Left colon (tissue), 2 donors: Measurements from ENCODE around the gene PPP1R11. TPM values are rescaled to one million over a fixed set of nuclear protein-coding genes. Genes with fewer than 3 reads are reported as not detected.

Experiments used
- ATAC-seq: fragments of 200-7000 bp; cut with Tn5 transposase; one replicate; pipeline ENCODE4 v1.9.1; 2020; ENCODE audit warnings: mild to moderate bottlenecking, moderate library complexity
- DNase-seq, 2 donors: peaks; one replicate each; pipeline ENCODE4 v3.0.0-alpha.2; 2020
- intact Hi-C, 2 donors: fragments of 100-400 bp; cut with DNase I in 1 of 2; cut with micrococcal nuclease in 1 of 2; formaldehyde crosslinking; loops; one replicate each; pipeline versions ENCODE4 v1.11.2 to v1.14.0; 2022; cut with DNase I, micrococcal nuclease
- total RNA-seq, 2 donors: library from RNA; stranded (reverse); fragmentation: NEBNext Ultra II Directional; extraction: Animal tissue kit (Norgen Biotek cat#: 25700); gene quantifications; one replicate each; pipeline ENCODE4 v1.2.1, GENCODE V29; 2021
- donor health status: DM: no; HTN: no; CAD: no.
- donor health status: DM: yes; HTN: yes; CAD: no.

The PPP1R11 gene
- total RNA-seq, 2 donors from 2014 or later = 89.5 to 92.9 TPM

- DNase-seq (peak; percentile 79 to 88), ATAC-seq (peak; percentile 90)
- intact Hi-C loops = no loop called here
These were observed 24.8 kb downstream of the PPP1R11 start for GRCh38 chr6:30091577-30092381.

- ATAC-seq (no peak), DNase-seq (no peak)
- intact Hi-C loops = no loop called here
These were observed 26.0 kb downstream of the PPP1R11 start for GRCh38 chr6:30092852-30093543.

DNA sequence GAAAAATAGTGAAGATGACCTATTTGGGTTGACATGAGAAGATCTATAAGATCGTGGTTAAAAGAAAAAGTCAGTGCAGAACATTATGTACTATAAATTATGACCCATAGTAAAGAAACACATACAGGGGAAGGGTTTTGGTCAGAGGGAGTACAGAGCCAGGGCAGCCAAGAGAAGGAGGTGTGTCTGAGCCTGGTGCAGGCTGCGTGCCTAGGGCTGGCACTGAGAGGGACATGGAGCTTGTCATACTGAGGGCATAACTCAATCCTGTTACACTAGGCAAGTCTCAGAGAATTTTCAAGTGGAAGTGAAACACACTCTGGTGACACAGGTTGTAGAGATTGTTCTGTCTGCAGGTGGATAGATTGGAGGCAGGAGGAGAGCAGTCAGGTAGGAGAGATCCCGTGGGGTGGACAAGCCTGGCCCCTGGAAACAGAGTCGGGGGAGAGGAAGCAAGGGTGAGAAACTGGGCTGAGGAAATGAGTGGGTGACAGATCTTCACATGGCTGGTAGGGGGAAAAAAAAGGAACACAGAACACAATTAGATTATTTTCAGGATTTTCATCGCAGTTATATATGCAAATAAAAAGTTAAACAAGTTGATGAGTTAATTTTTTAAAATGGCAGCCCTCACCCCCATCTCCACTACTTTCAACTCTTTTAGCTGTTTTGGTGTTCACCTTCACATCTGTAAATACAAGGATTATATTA lies 27.1 kb downstream of the PPP1R11 start:
- intact Hi-C loops = no loop called here
- ATAC-seq (no peak), DNase-seq (no peak)

DNA sequence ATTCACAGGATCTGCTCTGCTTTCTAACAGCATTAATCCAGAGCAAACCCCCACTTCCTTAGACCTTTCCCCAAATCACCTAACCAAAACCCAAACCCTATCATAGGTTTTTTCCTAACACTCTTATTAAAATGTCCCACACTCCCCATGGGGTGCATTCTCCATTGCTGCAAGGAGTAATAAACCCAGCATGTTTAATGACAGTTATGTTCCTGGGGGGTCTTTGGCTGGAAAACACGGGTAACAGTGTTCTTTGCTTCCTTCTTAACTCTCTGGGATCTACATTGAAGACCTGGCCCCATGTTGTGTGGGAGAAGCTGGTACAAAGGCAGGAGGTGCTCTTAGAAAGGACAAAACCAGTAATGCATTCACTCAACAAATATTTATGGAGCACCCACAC lies 29.8 kb downstream of the PPP1R11 start:
- no peak for ATAC-seq
- intact Hi-C loops = no loop called here
- no peak for DNase-seq

DNA sequence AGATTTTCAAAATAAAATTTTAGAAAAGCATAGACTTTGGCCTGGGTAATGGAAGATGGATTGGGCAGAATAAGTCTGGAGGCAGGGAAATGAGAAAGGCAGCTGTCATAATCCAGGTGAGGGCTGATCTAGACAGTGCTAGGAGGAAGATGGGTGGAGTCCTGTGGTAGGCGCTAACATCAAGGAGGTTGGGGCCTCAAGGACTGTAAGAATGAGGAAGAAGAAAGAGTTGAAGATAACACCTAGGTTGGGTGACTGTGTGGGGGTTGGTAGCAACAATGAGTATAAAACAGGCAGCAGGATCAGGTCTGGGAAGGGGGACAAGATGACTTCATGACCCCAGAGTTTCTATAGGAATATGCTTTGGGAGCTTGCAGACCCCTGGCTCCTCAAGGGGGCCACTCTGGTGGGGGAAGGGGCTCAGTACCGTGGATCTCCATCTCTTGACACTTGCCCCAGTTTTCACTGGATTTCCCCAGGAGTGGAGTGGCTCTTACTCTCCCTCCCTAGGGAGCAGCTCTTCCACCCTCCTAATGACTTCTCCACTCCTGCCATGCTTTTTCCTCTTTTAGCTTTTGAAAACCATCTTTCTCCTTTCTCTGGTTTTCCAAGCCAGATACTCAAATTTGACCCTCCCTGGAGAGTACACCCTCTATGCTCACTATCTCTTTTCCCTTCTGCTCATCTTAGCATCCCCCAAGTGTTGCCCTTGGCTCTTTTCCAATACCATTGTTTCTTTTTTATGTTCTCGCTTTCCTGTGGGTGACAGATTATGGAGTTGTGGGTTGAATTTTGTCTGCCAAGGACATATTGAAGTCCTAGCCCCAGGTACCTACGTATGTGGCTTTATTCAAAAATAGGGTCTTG lies 31.1 kb downstream of the PPP1R11 start:
- peak; percentile 54 to 80 for DNase-seq
- peak; percentile 41 for ATAC-seq

DNA sequence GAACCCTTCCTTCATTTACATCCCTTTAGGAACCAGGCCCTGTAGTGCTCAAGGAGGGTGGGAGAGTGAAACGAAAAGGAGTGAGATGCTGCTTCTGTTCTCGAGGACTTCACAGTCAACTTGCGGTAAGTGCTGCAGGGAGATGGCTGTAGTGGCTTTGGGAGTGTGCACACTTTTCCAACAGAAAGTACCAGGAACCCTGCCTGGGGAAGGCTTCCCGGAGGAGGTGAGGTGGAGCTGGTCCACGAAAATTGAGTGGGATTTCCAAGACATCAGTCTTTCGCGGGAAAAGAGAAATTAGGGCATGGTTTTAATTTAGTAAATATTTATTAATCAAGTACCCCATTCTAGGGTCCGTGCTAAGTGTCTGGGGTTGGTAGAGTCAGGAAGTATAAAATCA lies 33.2 kb downstream of the PPP1R11 start:
- no peak for DNase-seq
- intact Hi-C loops = no loop called here
- no peak for ATAC-seq

More for the DNA sequence above, 31.1 kb downstream of the PPP1R11 start:
- intact Hi-C loops = no loop called here

- intact Hi-C loops = no loop called here
- ATAC-seq = peak; percentile 68
- DNase-seq = peak; percentile 80 to 83
These were observed 33.8 kb downstream of the PPP1R11 start for GRCh38 chr6:30100585-30101443.

DNA sequence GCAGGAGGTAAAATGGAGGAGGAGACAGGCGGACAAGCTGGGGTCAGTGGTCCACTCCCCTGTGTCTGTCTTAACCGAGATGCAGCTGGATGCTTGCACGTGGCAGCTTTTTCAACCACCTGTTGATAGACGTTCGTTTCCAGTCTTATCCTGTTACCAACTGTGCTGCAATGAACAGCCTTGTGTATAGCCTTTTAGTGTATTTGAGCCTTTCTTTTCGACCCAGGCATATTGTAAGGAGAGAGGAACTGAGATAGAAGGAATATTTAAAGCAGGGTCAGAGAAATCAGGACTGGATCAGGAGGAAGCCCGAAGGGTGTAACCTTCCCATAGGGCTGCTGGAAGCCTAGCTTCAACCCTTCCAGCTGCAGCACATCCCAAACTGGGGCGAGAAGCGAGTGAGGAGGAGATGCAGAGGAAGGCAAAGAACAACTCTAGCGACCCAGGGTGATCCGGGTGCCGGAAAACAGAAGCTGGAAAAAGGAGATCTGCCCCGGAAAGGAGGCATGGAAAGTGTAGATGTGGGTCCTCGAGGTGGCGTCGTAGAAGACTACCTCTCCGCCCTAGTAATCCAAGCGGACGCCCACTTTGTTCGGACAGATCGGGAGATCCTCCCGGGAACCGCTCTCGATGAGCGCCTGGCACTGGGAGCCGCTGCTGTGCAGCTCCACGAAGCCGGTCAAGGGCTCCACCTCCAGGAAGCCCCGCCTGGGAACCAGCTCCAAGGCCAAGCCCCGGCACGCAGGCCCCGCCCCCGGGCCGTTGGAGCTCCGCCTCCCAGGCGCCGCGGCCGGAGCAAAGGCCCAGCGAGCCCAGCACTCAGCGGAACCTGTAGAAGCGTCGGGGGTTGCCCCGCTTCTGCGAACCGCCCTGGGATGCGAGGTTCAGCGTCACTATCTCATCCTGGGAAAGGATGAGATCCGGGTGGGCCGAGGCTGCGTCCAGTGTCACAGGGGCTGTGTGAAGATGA lies 34.7 kb downstream of the PPP1R11 start:
- DNase-seq = peak; percentile 94 to 95
- intact Hi-C loops = no loop called here
- peak; percentile 76 for ATAC-seq

- ATAC-seq (peak; percentile 0), DNase-seq (no peak)
These were observed 35.5 kb downstream of the PPP1R11 start for GRCh38 chr6:30102414-30102969.

DNA sequence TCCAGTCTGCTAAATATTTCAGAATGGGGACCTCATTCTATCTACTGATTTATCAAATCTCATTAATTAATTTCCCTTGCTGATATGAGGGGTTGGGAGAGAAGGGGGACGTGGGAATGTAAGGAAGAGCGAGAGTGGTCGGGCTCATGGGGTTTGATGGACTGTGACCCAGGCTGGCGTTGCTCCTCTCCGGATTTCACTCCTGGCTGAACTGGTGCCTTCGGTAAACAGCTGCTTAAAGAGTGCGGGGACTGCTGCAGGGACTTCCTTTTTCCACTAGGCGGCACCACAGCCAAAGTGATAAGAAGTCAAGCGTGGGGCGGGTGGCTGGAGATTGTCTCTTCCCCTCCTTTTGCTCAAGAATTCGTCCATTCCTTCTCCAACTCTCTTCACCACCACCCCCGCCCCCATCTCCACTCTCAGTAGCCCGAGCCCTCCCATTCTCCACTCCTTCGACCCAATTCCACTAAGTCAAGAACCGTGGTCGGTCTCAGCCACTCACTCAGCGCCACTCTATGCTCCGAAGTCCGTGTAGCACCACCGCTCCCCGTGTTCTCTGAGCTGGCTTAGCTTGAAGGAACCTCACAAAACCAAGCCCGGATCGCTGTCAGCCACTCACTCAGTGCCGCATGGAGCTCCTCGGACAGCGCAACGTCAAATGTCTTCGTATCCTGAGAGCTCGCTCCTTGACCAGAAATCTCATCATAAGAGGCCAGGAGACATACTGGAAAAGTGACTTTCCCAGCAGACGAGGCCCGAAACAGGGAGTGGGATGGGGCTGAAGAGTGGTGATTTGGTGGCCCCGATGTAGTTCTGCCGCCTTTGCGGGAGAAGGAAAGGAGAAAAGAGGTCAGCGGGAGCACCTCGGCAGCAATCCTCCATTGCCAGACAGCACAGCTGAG lies 36.2 kb downstream of the PPP1R11 start:
- intact Hi-C loops = no loop called here
- ATAC-seq (peak; percentile 53), DNase-seq (peak; percentile 87 to 92)

More at GRCh38 chr6:30102414-30102969, 35.5 kb downstream of the PPP1R11 start:
- intact Hi-C loops = no loop called here

- intact Hi-C loops = no loop called here
- ATAC-seq = no peak
- DNase-seq = no peak
These were observed 36.8 kb downstream of the PPP1R11 start for GRCh38 chr6:30103872-30104179.

- ATAC-seq = no peak
- intact Hi-C loops = no loop called here
These were observed 37.7 kb downstream of the PPP1R11 start for GRCh38 chr6:30104661-30105060.

DNA sequence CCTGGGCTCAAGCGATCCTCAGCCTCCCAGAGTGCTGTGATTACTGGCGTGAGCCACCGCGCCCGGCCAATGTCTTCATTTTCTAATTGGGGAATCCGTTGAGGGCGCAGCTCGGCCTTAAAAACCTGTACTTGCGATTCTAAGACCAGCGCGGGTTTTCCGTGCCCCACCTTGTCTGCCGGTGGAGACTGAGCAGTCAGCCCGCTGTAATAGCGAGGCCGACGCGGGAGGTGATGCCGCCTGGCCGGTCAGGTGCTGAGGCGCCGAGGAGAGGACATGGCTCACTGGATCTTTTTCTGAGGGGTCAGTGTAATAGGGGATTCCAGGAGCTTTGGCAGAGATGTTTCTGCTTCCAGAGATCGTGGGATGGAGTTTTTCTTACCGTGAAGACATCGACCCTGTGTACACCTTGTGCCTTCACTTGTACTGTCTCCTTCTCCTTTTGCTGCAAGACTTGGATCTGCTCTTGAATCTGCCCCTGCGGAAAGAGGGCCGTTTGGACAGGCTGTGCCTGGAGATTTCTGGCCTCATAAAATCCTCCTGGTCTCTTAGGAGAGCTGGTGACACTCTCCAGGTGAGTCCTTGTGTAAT lies 44.4 kb downstream of the PPP1R11 start:
- peak; percentile 6 for ATAC-seq
- intact Hi-C loops = no loop called here
- DNase-seq = no peak

More at GRCh38 chr6:30104661-30105060, 37.7 kb downstream of the PPP1R11 start:
- no peak for DNase-seq

- DNase-seq (no peak), ATAC-seq (peak; percentile 29)
- intact Hi-C loops = no loop called here
These were observed 45.5 kb downstream of the PPP1R11 start for GRCh38 chr6:30112402-30112994.
